Stimulated activated CD4-positive, alpha-beta T cell treated with anti-CD3 and anti-CD28 coated beads, Interleukin-1b, Interleukin-23, amount 100 ng/mL, for 24 hours (primary cell): ENCODE results near the gene CFI.
"Not testable (repeated sequence)": the region's sequence is repeated elsewhere in the genome, so short reads cannot be mapped to it uniquely, and the experiment has no call there.

Source experiments
- DNase-seq, 4 experiments: peaks; one replicate each; pipeline ENCODE4 v3.0.0-alpha.2; 2020; ENCODE audit warnings: low read depth in 4 of 4, low spot score in 1 of 4

The CFI gene

GRCh38 chr4:109798866-109799265, 2.9 kb downstream of the CFI start:
- DNase-seq: no peak

- DNase-seq: no peak
Measured at GRCh38 chr4:109795059-109795458, 6.7 kb downstream of the CFI start.

- no peak for DNase-seq
Measured at GRCh38 chr4:109787807-109788206, 14.0 kb downstream of the CFI start.

- no peak for DNase-seq
Measured at GRCh38 chr4:109786846-109787245, 15.0 kb downstream of the CFI start.

GRCh38 chr4:109782092-109782491, 19.7 kb downstream of the CFI start:
- not testable (repeated sequence) for DNase-seq

- DNase-seq: no peak
Measured at GRCh38 chr4:109764789-109765402, 36.9 kb downstream of the CFI start.

GRCh38 chr4:109764376-109764775, 37.4 kb downstream of the CFI start:
- no peak for DNase-seq

- no peak for DNase-seq
Measured at GRCh38 chr4:109760682-109761081, 41.1 kb downstream of the CFI start.

- DNase-seq: no peak
Measured at GRCh38 chr4:109755656-109756055, 46.1 kb downstream of the CFI start.

GRCh38 chr4:109754093-109754857, 47.5 kb downstream of the CFI start:
- no peak for DNase-seq

- no peak for DNase-seq
Measured at GRCh38 chr4:109752525-109752924, 49.3 kb downstream of the CFI start.

GRCh38 chr4:109751852-109752251, 49.9 kb downstream of the CFI start:
- DNase-seq: no peak

GRCh38 chr4:109750652-109751244, 51.1 kb downstream of the CFI start:
- no peak for DNase-seq

- no peak for DNase-seq
Measured at GRCh38 chr4:109749388-109750082, 52.3 kb downstream of the CFI start.

- no peak for DNase-seq
Measured at GRCh38 chr4:109748114-109748513, 53.7 kb downstream of the CFI start.

- no peak for DNase-seq
Measured at GRCh38 chr4:109746728-109747127, 55.1 kb downstream of the CFI start.

- no peak for DNase-seq
Measured at GRCh38 chr4:109745830-109746229, 56.0 kb downstream of the CFI start.

GRCh38 chr4:109739547-109739946, 62.3 kb downstream of the CFI start:
- DNase-seq: no peak

GRCh38 chr4:109738104-109738872, 63.5 kb downstream of the CFI start:
- DNase-seq: no peak

GRCh38 chr4:109735566-109736365, 66.0 kb downstream of the CFI start:
- DNase-seq: no peak
